Mammary epithelial cell (primary cell): ENCODE data around the gene TACR1.

Experiments used
- EZH2 ChIP-seq: IDR thresholded peaks from 2 replicates; pipeline ENCODE4 v1.6.1; 2012; ENCODE audit warnings: low read length, inconsistent platforms, borderline replicate concordance
- TF ChIP-seq, protein P1 (sequence below), 2 donors: IDR thresholded peaks in 1 of 2; conservative IDR thresholded peaks in 1 of 2; 2 replicates each; pipeline ENCODE4 v1.5.1; 2011 to 2012; ENCODE audit warnings: inconsistent platforms in 2 of 2, low read length in 2 of 2, mild to moderate bottlenecking in 2 of 2, control low read depth in 1 of 2, low read depth in 1 of 2; ENCODE audit not compliant: insufficient read depth in 1 of 2; ENCODE audit errors: extremely low read depth in 1 of 2

DNA sequence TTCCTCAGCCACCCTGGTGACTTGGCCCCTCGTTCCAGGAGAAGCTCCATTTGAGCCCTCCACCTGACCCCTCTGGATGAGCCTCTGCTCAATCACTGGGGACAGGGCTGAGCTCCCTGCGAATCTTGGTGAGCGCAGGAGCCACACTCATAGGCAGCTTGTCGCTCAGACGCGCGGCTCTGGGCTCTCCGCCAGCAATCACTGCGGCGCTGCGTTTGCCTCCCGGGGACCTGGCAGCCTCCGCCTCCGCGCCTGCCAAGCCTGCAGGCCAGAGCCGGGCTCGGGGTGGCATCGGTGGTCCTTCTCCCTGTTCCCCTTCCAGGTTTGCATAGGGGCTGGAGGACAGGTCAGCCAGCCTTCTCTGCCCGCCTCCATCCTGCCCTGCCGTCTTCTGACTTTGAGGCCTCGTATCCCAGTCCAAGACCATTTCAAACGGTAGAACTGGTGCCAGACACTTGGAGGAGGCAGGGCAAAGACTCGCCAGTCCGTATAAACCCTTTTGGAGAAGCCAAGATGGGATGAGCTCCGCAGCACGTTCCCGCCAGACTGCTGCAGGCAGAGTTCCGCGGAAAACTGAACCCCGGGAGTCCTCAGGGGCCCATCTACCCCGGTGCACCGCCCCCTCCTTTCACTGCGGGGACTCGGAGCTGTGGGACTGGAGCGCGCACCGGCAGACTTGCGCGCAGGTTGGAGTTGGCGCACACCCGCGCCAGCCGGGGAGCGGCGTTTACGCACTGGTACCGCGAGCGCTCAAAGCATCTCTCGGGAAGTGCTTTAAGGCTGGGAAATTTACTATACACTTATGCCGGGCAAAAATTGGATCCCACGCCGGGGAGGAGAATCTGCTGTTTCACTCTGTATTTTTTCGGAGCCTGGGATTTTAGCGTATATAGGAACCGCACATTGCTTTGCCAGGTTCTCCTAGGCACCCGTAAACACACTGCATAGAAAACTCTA, 1.1 kb upstream of the TACR1 start:
- TF ChIP-seq, protein P1, sequence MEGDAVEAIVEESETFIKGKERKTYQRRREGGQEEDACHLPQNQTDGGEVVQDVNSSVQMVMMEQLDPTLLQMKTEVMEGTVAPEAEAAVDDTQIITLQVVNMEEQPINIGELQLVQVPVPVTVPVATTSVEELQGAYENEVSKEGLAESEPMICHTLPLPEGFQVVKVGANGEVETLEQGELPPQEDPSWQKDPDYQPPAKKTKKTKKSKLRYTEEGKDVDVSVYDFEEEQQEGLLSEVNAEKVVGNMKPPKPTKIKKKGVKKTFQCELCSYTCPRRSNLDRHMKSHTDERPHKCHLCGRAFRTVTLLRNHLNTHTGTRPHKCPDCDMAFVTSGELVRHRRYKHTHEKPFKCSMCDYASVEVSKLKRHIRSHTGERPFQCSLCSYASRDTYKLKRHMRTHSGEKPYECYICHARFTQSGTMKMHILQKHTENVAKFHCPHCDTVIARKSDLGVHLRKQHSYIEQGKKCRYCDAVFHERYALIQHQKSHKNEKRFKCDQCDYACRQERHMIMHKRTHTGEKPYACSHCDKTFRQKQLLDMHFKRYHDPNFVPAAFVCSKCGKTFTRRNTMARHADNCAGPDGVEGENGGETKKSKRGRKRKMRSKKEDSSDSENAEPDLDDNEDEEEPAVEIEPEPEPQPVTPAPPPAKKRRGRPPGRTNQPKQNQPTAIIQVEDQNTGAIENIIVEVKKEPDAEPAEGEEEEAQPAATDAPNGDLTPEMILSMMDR (conservative IDR thresholded peaks at IDR 0.05 in 1 of 2, IDR thresholded peaks at IDR 0.05 in 1 of 2; ENCODE audit: extremely low read depth in 1 of 2, insufficient read depth in 1 of 2, low read depth in 1 of 2, low read length in 2 of 2): no peak
- peak; percentile 39 for TF ChIP-seq EZH2
